Hepatocyte (in vitro differentiated cells): ENCODE results near the gene ALDH1L1. TPM values are rescaled to one million over a fixed set of nuclear protein-coding genes. Genes with fewer than 3 reads are reported as not detected.

Experiments used
- DNase-seq: peaks from one replicate; pipeline ENCODE4 v3.0.0-alpha.2; 2016; ENCODE audit warnings: low spot score
- H2AFZ ChIP-seq: fragments of 200-600 bp; sonication (generic); 2 replicates; pipeline ENCODE4 v1.6.0; 2016; ENCODE audit warnings: antibody characterized with exemption, mild to moderate bottlenecking
- H3K27ac ChIP-seq: fragments of 200-600 bp; sonication (generic); 2 replicates; pipeline ENCODE4 v1.5.1; 2016; ENCODE audit warnings: mild to moderate bottlenecking
- H3K27me3 ChIP-seq: fragments of 200-600 bp; sonication (generic); 2 replicates; pipeline ENCODE4 v1.6.1; 2016
- H3K36me3 ChIP-seq: fragments of 200-600 bp; sonication (generic); replicated peaks from 2 replicates; pipeline ENCODE4 v1.5.1; 2016; ENCODE audit warnings: low read depth; ENCODE audit not compliant: insufficient read depth
- H3K4me1 ChIP-seq: fragments of 200-600 bp; sonication (generic); 2 replicates; pipeline ENCODE4 v1.5.1; 2016; ENCODE audit warnings: mild to moderate bottlenecking, moderate library complexity; ENCODE audit not compliant: insufficient read depth
- H3K4me2 ChIP-seq: fragments of 200-600 bp; sonication (generic); 2 replicates; pipeline ENCODE4 v1.6.0; 2016
- H3K4me3 ChIP-seq: fragments of 200-600 bp; sonication (generic); 2 replicates; pipeline ENCODE4 v1.5.1; 2016; ENCODE audit warnings: mild to moderate bottlenecking
- H3K79me2 ChIP-seq: fragments of 200-600 bp; sonication (generic); 2 replicates; pipeline ENCODE4 v1.6.0; 2017; ENCODE audit warnings: mild to moderate bottlenecking
- H3K9me2 ChIP-seq: fragments of 200-600 bp; sonication (generic); replicated peaks from 2 replicates; pipeline ENCODE4 v1.6.0; 2017; ENCODE audit warnings: mild to moderate bottlenecking; ENCODE audit not compliant: insufficient read depth
- H3K9me3 ChIP-seq: fragments of 200-600 bp; sonication (generic); 2 replicates; pipeline ENCODE4 v1.5.1; 2016; ENCODE audit warnings: low read depth, mild to moderate bottlenecking
- H4K20me1 ChIP-seq: fragments of 200-600 bp; sonication (generic); 2 replicates; pipeline ENCODE4 v1.6.0; 2016; ENCODE audit warnings: mild to moderate bottlenecking; ENCODE audit not compliant: insufficient read depth, poor library complexity, severe bottlenecking
- EZH2 ChIP-seq: fragments of 200-600 bp; sonication (generic); IDR thresholded peaks from 2 replicates; pipeline ENCODE4 v1.6.1; 2016; ENCODE audit warnings: antibody characterized with exemption, mild to moderate bottlenecking, borderline replicate concordance
- EZH2phosphoT487 ChIP-seq: fragments of 200-600 bp; sonication (generic); IDR thresholded peaks from one replicate; pipeline ENCODE4 v1.6.1; 2018; ENCODE audit warnings: antibody characterized with exemption, mild to moderate bottlenecking, low read depth, moderate library complexity; ENCODE audit not compliant: unreplicated experiment, severe bottlenecking
- WGBS: methylation state at CpG from one replicate; pipeline ENCODE4 v1.1.6; 2016; ENCODE audit warnings: low lambda C conversion rate; ENCODE audit errors: missing lambda C conversion rate; 5-methylcytosine and 5-hydroxymethylcytosine counted together
- polyA plus RNA-seq: library from polyadenylated mRNA; unstranded; fragments of >200 nt; fragmentation: Nextera tagmentation; extraction: Ambion mirVana; gene quantifications from 2 replicates; pipeline ENCODE4 v1.2.1, GENCODE V29; 2016
- total RNA-seq: library from RNA; depleted of rRNA; stranded (reverse); fragments of >200 nt; gene quantifications from 2 replicates; pipeline ENCODE4 v1.2.3, GENCODE V29; 2014
- TF ChIP-seq, protein P1 (sequence below): fragments of 200-600 bp; sonication (generic); IDR thresholded peaks from 2 replicates; pipeline ENCODE4 v1.5.1; 2016; ENCODE audit warnings: antibody characterized with exemption, mild to moderate bottlenecking; ENCODE audit not compliant: poor library complexity

The ALDH1L1 gene
- total and polyA plus RNA-seq, 2 experiments from 2014 or later: 15.9 to 22.6 TPM

- Histone ChIP-seq H2AFZ (peak within 1 kb of the TSS; percentile 83), H4K20me1 (no peaks in the 10 kb centered on the region), H3K4me3 (peak within 1 kb of the TSS; percentile 78), H3K4me1 (peaks cover 6% of the 10 kb centered on the region), H3K79me2 (peaks cover 2% of the 10 kb centered on the region), H3K4me2 (peak within 1 kb of the TSS; percentile 88), H3K27ac (peak within 1 kb of the TSS; percentile 89), H3K27me3 (no peaks in the 10 kb centered on the region), H3K36me3 (no peaks in the 10 kb centered on the region), H3K9me3 (peaks cover 6% of the 10 kb centered on the region), H3K9me2 (no peaks in the 10 kb centered on the region)
- 5% methylated on average over 43 of the region's 72 CpGs for WGBS
- peak; percentile 94 for DNase-seq
- TF ChIP-seq, protein P1, sequence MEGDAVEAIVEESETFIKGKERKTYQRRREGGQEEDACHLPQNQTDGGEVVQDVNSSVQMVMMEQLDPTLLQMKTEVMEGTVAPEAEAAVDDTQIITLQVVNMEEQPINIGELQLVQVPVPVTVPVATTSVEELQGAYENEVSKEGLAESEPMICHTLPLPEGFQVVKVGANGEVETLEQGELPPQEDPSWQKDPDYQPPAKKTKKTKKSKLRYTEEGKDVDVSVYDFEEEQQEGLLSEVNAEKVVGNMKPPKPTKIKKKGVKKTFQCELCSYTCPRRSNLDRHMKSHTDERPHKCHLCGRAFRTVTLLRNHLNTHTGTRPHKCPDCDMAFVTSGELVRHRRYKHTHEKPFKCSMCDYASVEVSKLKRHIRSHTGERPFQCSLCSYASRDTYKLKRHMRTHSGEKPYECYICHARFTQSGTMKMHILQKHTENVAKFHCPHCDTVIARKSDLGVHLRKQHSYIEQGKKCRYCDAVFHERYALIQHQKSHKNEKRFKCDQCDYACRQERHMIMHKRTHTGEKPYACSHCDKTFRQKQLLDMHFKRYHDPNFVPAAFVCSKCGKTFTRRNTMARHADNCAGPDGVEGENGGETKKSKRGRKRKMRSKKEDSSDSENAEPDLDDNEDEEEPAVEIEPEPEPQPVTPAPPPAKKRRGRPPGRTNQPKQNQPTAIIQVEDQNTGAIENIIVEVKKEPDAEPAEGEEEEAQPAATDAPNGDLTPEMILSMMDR: peak; percentile 38
- TF ChIP-seq EZH2phosphoT487: no peak
Observed at GRCh38 chr3:126083913-126084767, 96.2 kb downstream of the ALDH1L1 start, which contains the start of gene SLC41A3. Gene SLC41A3 (minus strand): TSS chr3:126084124. CDS start chr3:126068219, 15,905 bp downstream.

DNA sequence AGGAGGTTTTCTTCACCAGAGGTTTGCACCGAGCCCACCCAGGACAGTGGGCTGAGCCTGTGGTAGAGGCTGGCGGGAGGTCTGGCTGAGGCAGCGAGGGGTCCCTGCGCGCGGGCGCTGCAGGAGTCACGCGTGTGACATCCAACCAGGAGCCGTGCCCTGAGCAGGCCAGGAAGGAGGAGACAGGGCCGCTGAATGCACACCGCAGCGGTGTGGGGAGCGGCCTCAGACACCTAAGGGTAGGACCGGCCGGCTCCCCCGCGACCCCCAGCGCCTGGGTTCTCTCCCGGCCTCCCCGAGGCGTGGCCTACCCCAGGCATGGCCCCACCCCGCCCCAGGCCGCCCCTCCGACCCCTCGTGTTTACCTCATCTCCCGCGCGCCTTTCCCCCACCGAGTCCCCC is 96.9 kb downstream of the ALDH1L1 start:
- Histone ChIP-seq H3K4me1 (peaks cover 6% of the 10 kb centered on the region), H3K27ac (peak overlapping the region; percentile 89), H3K27me3 (no peaks in the 10 kb centered on the region), H3K79me2 (peaks cover 2% of the 10 kb centered on the region), H3K4me3 (peak overlapping the region; percentile 78), H3K36me3 (no peaks in the 10 kb centered on the region), H3K9me2 (no peaks in the 10 kb centered on the region), H4K20me1 (no peaks in the 10 kb centered on the region), H3K4me2 (peak overlapping the region; percentile 88), H3K9me3 (peaks cover 6% of the 10 kb centered on the region), H2AFZ (peak overlapping the region; percentile 83)
- WGBS: 2% methylated on average over 10 of the region's 30 CpGs
- peak; percentile 71 for DNase-seq
- TF ChIP-seq EZH2phosphoT487: no peak
- TF ChIP-seq, protein P1: no peak
- TF ChIP-seq EZH2: no peak

DNA sequence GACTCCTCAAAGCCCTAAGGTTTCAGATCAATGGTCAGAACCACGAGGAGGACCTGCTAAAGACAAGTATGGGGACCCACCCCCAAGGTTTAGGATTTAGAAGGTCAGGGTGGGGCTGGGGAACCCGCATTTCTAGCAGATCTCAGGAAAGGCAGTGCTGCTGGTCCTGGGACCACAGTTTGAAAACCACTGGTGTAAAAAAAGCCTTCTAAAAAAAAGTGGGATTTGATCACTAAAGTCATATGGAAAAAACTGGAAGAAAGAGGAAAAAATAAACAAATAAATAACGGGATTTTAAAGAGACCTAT is 97.3 kb downstream of the ALDH1L1 start:
- H3K4me2 ChIP-seq: peak overlapping the region; percentile 88
- TF ChIP-seq, protein P1: no peak
- TF ChIP-seq EZH2: no peak
- no peak for TF ChIP-seq EZH2phosphoT487
- peak overlapping the region; percentile 89 for H3K27ac ChIP-seq
- peaks cover 6% of the 10 kb centered on the region for H3K4me1 ChIP-seq
- H4K20me1 ChIP-seq: no peaks in the 10 kb centered on the region
- 47% methylated on average over 3 of the region's 3 CpGs for WGBS
- peaks cover 6% of the 10 kb centered on the region for H3K9me3 ChIP-seq
- no peak for DNase-seq
- no peaks in the 10 kb centered on the region for H3K27me3 ChIP-seq
- H2AFZ ChIP-seq: peak overlapping the region; percentile 83
- peak overlapping the region; percentile 78 for H3K4me3 ChIP-seq
- peaks cover 2% of the 10 kb centered on the region for H3K79me2 ChIP-seq
- H3K9me2 ChIP-seq: no peaks in the 10 kb centered on the region
- no peaks in the 10 kb centered on the region for H3K36me3 ChIP-seq
